Neural progenitor cell (in vitro differentiated cells): ENCODE measurements around the gene HEMGN. TPM values are rescaled to one million over a fixed set of nuclear protein-coding genes. Genes with fewer than 3 reads are reported as not detected.
"Not testable (repeated sequence)": the region's sequence is repeated elsewhere in the genome, so short reads cannot be mapped to it uniquely, and the experiment has no call there.

Source experiments
- DNase-seq: peaks from one replicate; pipeline ENCODE4 v3.0.0-alpha.2; 2016; ENCODE audit warnings: low spot score
- H2AFZ ChIP-seq: fragments of 200-600 bp; sonication (generic); replicated peaks from 2 replicates; pipeline ENCODE4 v1.6.1; 2016; ENCODE audit warnings: antibody characterized with exemption
- H3F3A ChIP-seq: fragments of 200-600 bp; sonication (generic); 2 replicates; pipeline ENCODE4 v1.6.1; 2016; ENCODE audit warnings: antibody characterized with exemption, low read depth
- H3K27ac ChIP-seq: fragments of 200-600 bp; sonication (generic); 2 replicates; pipeline ENCODE4 v1.5.1; 2016; ENCODE audit warnings: mild to moderate bottlenecking
- H3K27me3 ChIP-seq: fragments of 200-600 bp; sonication (generic); 2 replicates; pipeline ENCODE4 v1.6.1; 2016; ENCODE audit warnings: mild to moderate bottlenecking, moderate library complexity
- H3K36me3 ChIP-seq: fragments of 200-600 bp; sonication (generic); 2 replicates; pipeline ENCODE4 v1.5.1; 2016
- H3K4me1 ChIP-seq: fragments of 200-600 bp; sonication (generic); 2 replicates; pipeline ENCODE4 v1.6.1; 2016; ENCODE audit warnings: mixed run types
- H3K4me2 ChIP-seq: fragments of 200-600 bp; sonication (generic); 2 replicates; pipeline ENCODE4 v1.6.1; 2016
- H3K4me3 ChIP-seq: fragments of 200-600 bp; sonication (generic); 2 replicates; pipeline ENCODE4 v1.5.1; 2016
- H3K79me2 ChIP-seq: fragments of 200-600 bp; sonication (generic); 2 replicates; pipeline ENCODE4 v1.6.1; 2016; ENCODE audit warnings: low read depth
- H3K9ac ChIP-seq: fragments of 200-600 bp; sonication (generic); 2 replicates; pipeline ENCODE4 v1.6.1; 2016
- H3K9me3 ChIP-seq: fragments of 200-600 bp; sonication (generic); 2 replicates; pipeline ENCODE4 v1.5.1; 2016; ENCODE audit warnings: low read depth
- H4K20me1 ChIP-seq: fragments of 200-600 bp; sonication (generic); 2 replicates; pipeline ENCODE4 v1.6.1; 2016; ENCODE audit warnings: low read depth
- H3K27ac Mint-ChIP-seq: 3 replicates; pipeline ENCODE4 v1.8.0; 2021; ENCODE audit warnings: mixed read lengths
- H3K27me3 Mint-ChIP-seq: 2 replicates; pipeline ENCODE4 v1.8.0; 2022; ENCODE audit warnings: low read depth, mild to moderate bottlenecking, inconsistent platforms, moderate library complexity, mixed read lengths; ENCODE audit not compliant: insufficient read depth
- H3K36me3 Mint-ChIP-seq: 3 replicates; pipeline ENCODE4 v1.8.0; 2021; ENCODE audit warnings: mixed read lengths
- H3K4me1 Mint-ChIP-seq: 3 replicates; pipeline ENCODE4 v1.8.0; 2021; ENCODE audit warnings: mixed read lengths
- H3K4me3 Mint-ChIP-seq: 3 replicates; pipeline ENCODE4 v1.8.0; 2021; ENCODE audit warnings: mild to moderate bottlenecking, moderate library complexity, mixed read lengths
- H3K9me3 Mint-ChIP-seq: 3 replicates; pipeline ENCODE4 v1.8.0; 2020; ENCODE audit warnings: mixed read lengths
- CTCF ChIP-seq: fragments of 200-600 bp; sonication (generic); IDR thresholded peaks from 2 replicates; pipeline ENCODE4 v1.5.1; 2017; ENCODE audit warnings: antibody characterized with exemption, mild to moderate bottlenecking
- EZH2 ChIP-seq: fragments of 200-600 bp; sonication (generic); IDR thresholded peaks from 2 replicates; pipeline ENCODE4 v1.6.1; 2017; ENCODE audit warnings: antibody characterized with exemption, mild to moderate bottlenecking, moderate library complexity
- EZH2phosphoT487 ChIP-seq: fragments of 200-600 bp; sonication (generic); IDR thresholded peaks from 2 replicates; pipeline ENCODE4 v1.6.1; 2017; ENCODE audit warnings: antibody characterized with exemption
- total RNA-seq: library from RNA; depleted of rRNA; stranded (reverse); fragments of >200 nt; gene quantifications from 2 replicates; pipeline ENCODE4 v1.2.3, GENCODE V29; 2015; ENCODE audit warnings: low replicate concordance

The HEMGN gene
- total RNA-seq, 1 donor from 2014 or later = not detected

DNA sequence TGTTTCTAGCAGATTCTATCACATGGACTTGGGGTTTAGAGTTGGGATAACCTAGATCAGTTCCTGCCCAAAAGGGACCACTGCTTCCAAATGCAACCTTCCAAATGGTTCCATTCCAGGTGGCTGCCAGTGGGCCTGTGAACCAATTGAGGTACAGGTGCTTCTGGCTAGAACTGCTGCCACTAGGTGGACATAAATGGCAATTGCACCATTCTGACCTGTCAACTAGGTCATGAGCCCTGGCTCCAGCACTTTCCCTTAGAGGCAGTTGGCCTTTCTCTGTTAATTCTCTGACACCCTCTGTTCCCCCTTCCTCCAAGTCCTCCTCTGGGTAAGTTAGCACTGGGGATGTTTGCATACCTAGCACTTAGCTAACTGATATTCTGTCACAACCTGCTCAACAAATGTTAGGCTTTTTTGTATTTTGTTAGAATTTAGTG is 16.6 kb upstream of the HEMGN start:
- no peak overlapping the region for H3K4me3 ChIP-seq
- Mint-ChIP-seq H3K36me3 (no peaks in the 10 kb centered on the region), H3K9me3 (peaks cover 7% of the 10 kb centered on the region), H3K27me3 (peaks cover 20% of the 10 kb centered on the region), H3K4me1 (no peaks in the 10 kb centered on the region), H3K27ac (no peak overlapping the region), H3K4me3 (no peak overlapping the region)
- H2AFZ ChIP-seq = no peak overlapping the region
- no peaks in the 10 kb centered on the region for H3K9me3 ChIP-seq
- TF ChIP-seq EZH2phosphoT487 (no peak), EZH2 (no peak), CTCF (peak; percentile 68)
- H3K9ac ChIP-seq = no peak overlapping the region
- H4K20me1 ChIP-seq = no peaks in the 10 kb centered on the region
- peak; percentile 76 for DNase-seq
- H3K36me3 ChIP-seq = no peaks in the 10 kb centered on the region
- no peaks in the 10 kb centered on the region for H3K79me2 ChIP-seq
- no peak overlapping the region for H3K27ac ChIP-seq
- H3K27me3 ChIP-seq = peaks cover 63% of the 10 kb centered on the region
- no peaks in the 10 kb centered on the region for H3F3A ChIP-seq
- H3K4me2 ChIP-seq = no peak overlapping the region
- H3K4me1 ChIP-seq = no peaks in the 10 kb centered on the region

DNA sequence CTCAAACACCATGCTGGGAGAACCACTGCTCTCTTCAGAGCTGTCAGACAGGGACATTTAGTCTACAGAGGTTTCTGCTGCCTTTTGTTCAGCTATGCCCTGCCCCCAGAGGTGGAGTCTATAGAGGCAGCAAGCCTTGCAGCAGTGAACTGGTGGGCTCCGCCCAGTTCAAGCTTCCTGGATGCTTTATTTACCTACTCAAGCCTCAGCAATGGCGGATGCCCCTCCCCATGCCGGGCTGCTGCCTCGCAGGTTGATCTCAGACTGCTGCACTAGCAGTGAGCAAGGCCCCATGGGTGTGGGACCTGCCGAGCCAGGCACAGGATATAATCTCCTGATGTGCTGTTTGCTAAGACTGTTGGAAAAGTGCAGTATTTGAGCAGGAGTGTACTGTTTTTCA is 12.9 kb upstream of the HEMGN start:
- H3K27me3 Mint-ChIP-seq = peaks cover 40% of the 10 kb centered on the region
- H3K36me3 ChIP-seq, H3K36me3 Mint-ChIP-seq, H3K27ac ChIP-seq, H4K20me1 ChIP-seq, H3K9ac ChIP-seq, H3K4me1 Mint-ChIP-seq, H3K9me3 ChIP-seq, H3F3A ChIP-seq, H3K27ac Mint-ChIP-seq, H3K4me3 Mint-ChIP-seq, DNase-seq, H3K4me2 ChIP-seq, H2AFZ ChIP-seq, H3K4me1 ChIP-seq, H3K79me2 ChIP-seq, H3K4me3 ChIP-seq: not testable (repeated sequence)
- peaks cover 11% of the 10 kb centered on the region for H3K9me3 Mint-ChIP-seq
- peaks cover 78% of the 10 kb centered on the region for H3K27me3 ChIP-seq

DNA sequence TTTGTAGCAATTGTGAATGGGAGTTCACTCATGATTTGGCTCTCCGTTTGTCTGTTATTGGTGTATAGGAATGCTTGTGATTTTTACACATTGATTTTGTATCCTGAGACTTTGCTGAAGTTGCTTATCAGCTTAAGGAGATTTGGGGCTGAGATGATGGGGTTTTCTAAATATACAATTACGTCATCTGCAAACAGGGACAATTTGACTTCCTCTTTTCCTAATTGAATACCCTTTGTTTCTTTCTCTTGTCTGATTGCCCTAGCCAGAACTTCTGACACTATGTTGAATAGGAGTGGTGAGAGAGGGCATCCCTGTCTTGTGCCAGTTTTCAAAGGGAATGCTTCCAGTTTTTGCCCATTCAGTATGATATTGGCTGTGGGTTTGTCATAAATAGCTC is 9.1 kb upstream of the HEMGN start:
- not testable (repeated sequence) for H3K4me2 ChIP-seq, H3K27ac Mint-ChIP-seq
- peaks cover 43% of the 10 kb centered on the region for H3K27me3 Mint-ChIP-seq

GRCh38 chr9:97945470-97945869 is 7.5 kb upstream of the HEMGN start:
- not testable (repeated sequence) for H3K36me3 Mint-ChIP-seq, H3F3A ChIP-seq, DNase-seq, H3K4me1 Mint-ChIP-seq, H3K79me2 ChIP-seq, H3K4me2 ChIP-seq, H2AFZ ChIP-seq, H3K9me3 ChIP-seq, H3K36me3 ChIP-seq, H3K27ac Mint-ChIP-seq, H3K4me1 ChIP-seq, H3K27ac ChIP-seq, H3K4me3 Mint-ChIP-seq, H4K20me1 ChIP-seq, H3K4me3 ChIP-seq, H3K9ac ChIP-seq
- Mint-ChIP-seq H3K9me3 (peaks cover 11% of the 10 kb centered on the region), H3K27me3 (peaks cover 37% of the 10 kb centered on the region)
- peaks cover 98% of the 10 kb centered on the region for H3K27me3 ChIP-seq

More for the DNA sequence above, 9.1 kb upstream of the HEMGN start:
- H3K36me3 ChIP-seq, H3K4me3 ChIP-seq, H3K9me3 ChIP-seq, H3K27ac ChIP-seq, H3K4me1 Mint-ChIP-seq, H4K20me1 ChIP-seq, H3K4me1 ChIP-seq, DNase-seq, H2AFZ ChIP-seq, H3K4me3 Mint-ChIP-seq, H3K9ac ChIP-seq, H3K36me3 Mint-ChIP-seq, H3K79me2 ChIP-seq, H3F3A ChIP-seq: not testable (repeated sequence)
- H3K9me3 Mint-ChIP-seq = peaks cover 11% of the 10 kb centered on the region
- peaks cover 97% of the 10 kb centered on the region for H3K27me3 ChIP-seq

- Mint-ChIP-seq H3K4me1 (no peaks in the 10 kb centered on the region), H3K4me3 (no peak overlapping the region), H3K9me3 (peaks cover 5% of the 10 kb centered on the region), H3K27ac (no peak overlapping the region), H3K36me3 (no peaks in the 10 kb centered on the region), H3K27me3 (peaks cover 34% of the 10 kb centered on the region)
- Histone ChIP-seq H3K9me3 (no peaks in the 10 kb centered on the region), H3K4me1 (no peaks in the 10 kb centered on the region), H3K27ac (no peak overlapping the region), H3K4me3 (no peak overlapping the region), H3F3A (no peaks in the 10 kb centered on the region), H3K27me3 (peaks cover 98% of the 10 kb centered on the region), H3K4me2 (no peak overlapping the region), H3K79me2 (no peaks in the 10 kb centered on the region), H3K36me3 (no peaks in the 10 kb centered on the region), H2AFZ (no peak overlapping the region), H4K20me1 (no peaks in the 10 kb centered on the region), H3K9ac (no peak overlapping the region)
- no peak for DNase-seq
- TF ChIP-seq EZH2phosphoT487 (no peak), EZH2 (no peak), CTCF (no peak)
Measured at GRCh38 chr9:97944612-97945011, 6.6 kb upstream of the HEMGN start.
